Prostate gland (tissue), 2 donors: Measurements from ENCODE around the gene PCNX1. TPM values are rescaled to one million over a fixed set of nuclear protein-coding genes. Genes with fewer than 3 reads are reported as not detected.
A peak's percentile ranks its signal among the peaks of the same experiment; 100 is the strongest.

ENCODE experiments used
- DNase-seq: peaks from one replicate; pipeline ENCODE4 v3.0.0-alpha.2; 2019; ENCODE audit warnings: low spot score
- H3K27ac ChIP-seq, 2 donors: fragments of 200-600 bp; sonication (generic); 2 replicates each; pipeline ENCODE4 v1.5.1; 2017 to 2019
- H3K27me3 ChIP-seq: fragments of 200-600 bp; sonication (generic); replicated peaks from 2 replicates; pipeline ENCODE4 v1.5.1; 2019; ENCODE audit not compliant: insufficient read depth
- H3K36me3 ChIP-seq, 2 donors: fragments of 200-600 bp; sonication (generic); 1 replicate in 1 of 2; 2 replicates in 1 of 2; pipeline versions ENCODE4 v1.5.1 to v1.8.1; 2017 to 2019
- H3K4me1 ChIP-seq: fragments of 200-600 bp; sonication (generic); replicated peaks from 2 replicates; pipeline ENCODE4 v1.5.1; 2019
- H3K4me3 ChIP-seq, 2 donors: fragments of 200-600 bp; sonication (generic); 2 replicates each; pipeline ENCODE4 v1.5.1; 2017 to 2019
- H3K9me3 ChIP-seq: fragments of 200-600 bp; sonication (generic); 2 replicates; pipeline ENCODE4 v1.5.1; 2017
- POLR2A ChIP-seq: fragments of 450-650 bp; IDR thresholded peaks from one replicate; pipeline ENCODE4 v1.6.1; 2016; ENCODE audit warnings: antibody characterized with exemption, mild to moderate bottlenecking
- POLR2AphosphoS5 ChIP-seq: sonication (generic); formaldehyde crosslinking; IDR thresholded peaks from one replicate; pipeline ENCODE4 v1.6.1; 2017; ENCODE audit warnings: antibody characterized with exemption
- WGBS: methylation state at CpG from one replicate; pipeline ENCODE4 v1.1.5; 2018; 5-methylcytosine and 5-hydroxymethylcytosine counted together
- intact Hi-C: fragments of 100-400 bp; cut with DNase I; formaldehyde crosslinking; loops from one replicate; pipeline ENCODE4 v1.14.2; 2022
- total RNA-seq, 2 donors: library from RNA; depleted of rRNA; stranded (reverse); fragments of >200 nt; gene quantifications; one replicate each; pipeline ENCODE4 v1.1.0, GENCODE V29; 2016
- TF ChIP-seq, protein P1 (sequence below), 4 experiments: fragments of 200-600 bp in 2 of 4; fragments of 450-650 bp in 2 of 4; sonication (generic) in 2 of 4; IDR thresholded peaks; 1 replicate in 3 of 4; 2 replicates in 1 of 4; pipeline ENCODE4 v1.5.1; 2016 to 2019; ENCODE audit warnings: antibody characterized with exemption in 4 of 4, mild to moderate bottlenecking in 2 of 4, moderate library complexity in 2 of 4

PCNX1 gene
- total RNA-seq, 2 donors from 2014 or later, result 24.5 to 66.5 TPM

DNA sequence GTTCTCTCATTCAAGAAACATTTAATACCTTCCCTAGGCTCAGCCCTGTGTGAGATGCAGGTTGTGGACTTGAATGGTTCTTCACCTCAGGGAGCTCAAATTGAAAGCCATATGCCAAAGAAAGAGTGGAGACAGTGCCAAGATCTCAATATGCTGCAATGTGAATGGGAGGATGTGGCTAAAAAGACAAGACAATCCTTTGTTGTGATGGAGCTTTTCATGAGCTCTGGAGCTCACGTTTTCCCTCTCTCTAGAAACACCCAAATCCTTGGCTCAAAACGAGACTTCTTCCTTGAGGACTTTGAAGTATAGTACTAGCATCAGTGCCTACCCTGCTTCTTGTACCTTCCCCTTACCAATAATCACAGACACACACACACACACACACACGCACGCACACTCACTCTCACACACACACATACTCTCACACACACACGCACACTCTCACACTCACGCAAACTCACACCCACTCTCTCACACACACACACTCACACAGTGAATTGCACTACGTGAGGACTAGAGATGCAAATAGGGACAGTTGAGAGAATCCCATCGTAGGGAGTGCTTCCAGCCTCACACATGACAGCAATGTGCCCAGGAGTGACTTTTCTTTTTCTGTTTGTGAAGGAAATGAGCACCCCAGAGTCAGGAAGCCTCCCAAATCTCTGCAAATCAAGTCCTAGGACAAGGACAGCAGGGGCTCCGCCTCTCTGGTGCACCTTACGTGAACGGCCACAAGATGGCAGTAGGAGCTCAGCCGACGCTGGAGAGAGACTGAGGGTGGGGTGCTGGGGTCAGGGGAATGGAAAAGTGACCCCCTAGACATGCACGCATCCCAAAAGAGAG, 231.4 kb downstream of the PCNX1 start:
- DNase-seq, result peak; percentile 14
- intact Hi-C loops, result loop anchor here (2.0 kb wide), 1 partner anchor 614 kb away; no protein-coding TSS in a partner anchor
- Histone ChIP-seq H3K9me3 (no peaks in the 10 kb centered on the region), H3K36me3 (no peaks in the 10 kb centered on the region), H3K27ac (no peak overlapping the region), H3K4me3 (no peak overlapping the region), H3K4me1 (no peaks in the 10 kb centered on the region), H3K27me3 (no peaks in the 10 kb centered on the region)
- WGBS, result 29% methylated on average over 14 of the region's 14 CpGs
- no peak for TF ChIP-seq POLR2AphosphoS5
- TF ChIP-seq, protein P1, sequence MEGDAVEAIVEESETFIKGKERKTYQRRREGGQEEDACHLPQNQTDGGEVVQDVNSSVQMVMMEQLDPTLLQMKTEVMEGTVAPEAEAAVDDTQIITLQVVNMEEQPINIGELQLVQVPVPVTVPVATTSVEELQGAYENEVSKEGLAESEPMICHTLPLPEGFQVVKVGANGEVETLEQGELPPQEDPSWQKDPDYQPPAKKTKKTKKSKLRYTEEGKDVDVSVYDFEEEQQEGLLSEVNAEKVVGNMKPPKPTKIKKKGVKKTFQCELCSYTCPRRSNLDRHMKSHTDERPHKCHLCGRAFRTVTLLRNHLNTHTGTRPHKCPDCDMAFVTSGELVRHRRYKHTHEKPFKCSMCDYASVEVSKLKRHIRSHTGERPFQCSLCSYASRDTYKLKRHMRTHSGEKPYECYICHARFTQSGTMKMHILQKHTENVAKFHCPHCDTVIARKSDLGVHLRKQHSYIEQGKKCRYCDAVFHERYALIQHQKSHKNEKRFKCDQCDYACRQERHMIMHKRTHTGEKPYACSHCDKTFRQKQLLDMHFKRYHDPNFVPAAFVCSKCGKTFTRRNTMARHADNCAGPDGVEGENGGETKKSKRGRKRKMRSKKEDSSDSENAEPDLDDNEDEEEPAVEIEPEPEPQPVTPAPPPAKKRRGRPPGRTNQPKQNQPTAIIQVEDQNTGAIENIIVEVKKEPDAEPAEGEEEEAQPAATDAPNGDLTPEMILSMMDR (IDR thresholded peaks at IDR 0.05), result peak; percentile 81 to 91 (median 84)
- no peak for TF ChIP-seq POLR2A

DNA sequence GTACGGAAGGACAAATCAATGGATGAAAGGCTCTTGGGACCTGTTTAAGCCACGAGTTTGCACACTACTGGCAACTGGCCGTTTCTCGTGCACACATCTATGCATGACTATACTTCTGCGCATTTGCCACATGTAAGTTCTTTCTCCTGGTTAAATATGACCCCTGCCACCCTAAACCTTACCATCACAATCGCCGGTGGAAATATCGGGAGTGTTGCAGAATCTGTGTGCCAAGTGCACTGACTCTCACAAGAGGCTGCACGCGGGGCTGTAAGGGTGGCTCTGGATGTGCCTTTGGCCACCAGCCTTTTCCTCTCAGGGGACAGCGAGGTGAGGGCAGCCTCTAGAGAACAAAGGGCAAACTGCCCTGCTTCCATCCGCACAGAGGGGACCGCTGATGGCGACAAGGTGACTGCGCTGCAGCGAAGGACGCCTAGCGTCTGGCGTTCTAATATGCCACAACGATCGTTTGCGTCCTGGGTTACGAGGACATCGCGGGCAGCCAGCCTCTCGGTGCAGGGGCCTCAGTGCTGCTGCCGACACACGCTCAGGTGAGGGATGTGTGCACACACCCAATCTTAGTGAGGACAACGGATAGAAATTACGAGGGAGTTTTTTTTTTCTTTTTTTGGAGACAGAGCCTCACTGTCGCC, 232.2 kb downstream of the PCNX1 start:
- Histone ChIP-seq H3K36me3 (no peaks in the 10 kb centered on the region), H3K27me3 (no peaks in the 10 kb centered on the region), H3K4me3 (no peak overlapping the region), H3K4me1 (no peaks in the 10 kb centered on the region), H3K27ac (no peak overlapping the region), H3K9me3 (no peaks in the 10 kb centered on the region)
- TF ChIP-seq POLR2AphosphoS5, result no peak
- TF ChIP-seq POLR2A, result no peak
- TF ChIP-seq, protein P1 (IDR thresholded peaks at IDR 0.05), result no peak
- WGBS, result 82% methylated on average over 31 of the region's 31 CpGs
- intact Hi-C loops, result loop anchor here (2.0 kb wide), 1 partner anchor 613 kb away; no protein-coding TSS in a partner anchor
- no peak for DNase-seq

DNA sequence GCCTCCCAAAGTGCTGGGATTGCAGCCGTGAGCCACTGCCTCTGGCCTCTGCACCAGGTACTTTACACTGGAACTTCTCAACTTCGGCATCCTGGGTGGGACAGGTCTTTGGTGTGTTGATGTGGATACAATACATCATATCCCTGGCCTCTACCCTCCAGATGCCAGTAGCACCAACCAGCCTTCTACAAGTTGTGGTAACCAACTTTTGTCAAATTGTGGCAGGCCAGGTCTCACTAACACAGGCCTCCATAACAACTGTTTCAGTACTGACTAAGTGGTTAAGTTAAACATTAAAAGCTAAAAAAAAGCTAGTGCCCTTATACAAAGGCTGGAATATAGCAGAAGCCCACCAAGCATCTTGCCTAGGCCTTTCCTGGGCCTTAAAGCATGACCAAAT, 232.9 kb downstream of the PCNX1 start:
- TF ChIP-seq POLR2A, result no peak
- no peak for TF ChIP-seq POLR2AphosphoS5
- TF ChIP-seq, protein P1 (IDR thresholded peaks at IDR 0.05), result no peak
- Histone ChIP-seq H3K27me3 (no peaks in the 10 kb centered on the region), H3K36me3 (no peaks in the 10 kb centered on the region), H3K9me3 (no peaks in the 10 kb centered on the region), H3K27ac (no peak overlapping the region), H3K4me3 (no peak overlapping the region), H3K4me1 (no peaks in the 10 kb centered on the region)
- 88% methylated on average over 2 of the region's 2 CpGs for WGBS
- intact Hi-C loops, result no loop called here
- DNase-seq, result no peak

DNA sequence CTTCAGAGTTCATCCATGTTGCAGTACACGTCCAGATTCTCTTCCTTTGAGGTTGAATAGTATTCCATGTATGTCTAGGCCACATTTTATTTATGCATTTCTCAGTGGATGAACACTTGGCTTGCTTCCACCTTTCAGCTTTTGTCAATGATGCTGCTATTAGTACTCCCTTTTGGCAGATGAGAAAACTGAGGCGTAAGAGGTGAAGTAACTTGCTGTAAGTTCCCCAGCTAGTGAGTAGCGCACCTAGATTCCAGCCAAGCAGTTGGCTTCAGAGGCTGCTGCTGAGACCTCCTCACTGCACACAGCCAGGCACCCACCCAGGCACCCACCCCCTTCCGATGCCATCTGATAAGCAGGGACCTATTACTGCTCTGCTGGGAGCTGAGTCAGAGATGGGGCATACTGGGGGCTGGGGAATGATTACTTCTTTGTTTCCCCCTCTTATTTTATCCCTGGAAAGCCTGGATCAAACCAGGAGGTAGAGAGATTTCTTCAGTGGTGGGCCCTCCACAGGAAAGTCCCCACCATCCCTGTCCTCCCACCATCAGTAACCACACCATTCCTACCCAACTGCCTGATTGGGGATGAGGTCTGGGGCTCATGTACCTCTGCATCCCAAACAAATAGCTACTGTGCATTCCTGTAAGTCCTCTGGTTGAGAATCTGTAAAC, 234.6 kb downstream of the PCNX1 start:
- no peaks in the 10 kb centered on the region for H3K36me3 ChIP-seq
- no peak for TF ChIP-seq POLR2AphosphoS5
- TF ChIP-seq, protein P1 (IDR thresholded peaks at IDR 0.05), result no peak
- TF ChIP-seq POLR2A, result no peak
- 91% methylated on average over 4 of the region's 4 CpGs for WGBS
- H3K27ac ChIP-seq, result no peak overlapping the region
- H3K9me3 ChIP-seq, result no peaks in the 10 kb centered on the region
- DNase-seq, result no peak
- intact Hi-C loops, result no loop called here
- H3K4me3 ChIP-seq, result no peak overlapping the region
- no peaks in the 10 kb centered on the region for H3K27me3 ChIP-seq
- no peaks in the 10 kb centered on the region for H3K4me1 ChIP-seq
